GM20431 (cell line): ENCODE measurements around the gene ATP6V0B.

Experiments
- in situ Hi-C: fragments of 300-500 bp; cut with MseI, MboI; formaldehyde crosslinking; loops from one replicate; pipeline ENCODE4 v1.15.0; 2020; ENCODE audit warnings: low sequenced_read_pairs; ENCODE audit not compliant: unreplicated experiment

ATP6V0B gene

GRCh38 chr1:43965316-43965715 is 9.4 kb upstream of the ATP6V0B start:
- in situ Hi-C loops: no loop called here

- in situ Hi-C loops: no loop called here
These were observed 6.3 kb upstream of the ATP6V0B start for GRCh38 chr1:43968348-43968948.

DNA sequence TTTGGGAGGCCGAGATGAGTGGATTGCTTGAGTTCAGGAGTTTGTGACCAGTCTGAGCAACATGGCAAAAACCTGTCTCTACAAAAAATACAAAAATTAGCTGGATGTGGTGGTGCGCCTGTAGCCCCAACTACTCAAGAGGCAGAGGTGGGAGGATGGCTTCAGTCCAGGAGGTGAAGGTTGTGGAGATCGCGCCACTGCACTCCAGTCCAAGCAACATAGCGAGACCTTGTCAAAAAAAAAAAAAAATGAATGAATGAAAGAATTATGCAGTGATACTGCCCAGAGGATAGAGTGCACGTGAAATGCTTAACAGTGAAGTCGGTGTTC is 5.4 kb upstream of the ATP6V0B start:
- in situ Hi-C loops: no loop called here

GRCh38 chr1:43969746-43970466 is 4.9 kb upstream of the ATP6V0B start, which contains the start of gene DPH2:
DPH2 (plus strand) TSS chr1:43970010; CDS start chr1:43970176, 166 bp downstream.
- in situ Hi-C loops: no loop called here

DNA sequence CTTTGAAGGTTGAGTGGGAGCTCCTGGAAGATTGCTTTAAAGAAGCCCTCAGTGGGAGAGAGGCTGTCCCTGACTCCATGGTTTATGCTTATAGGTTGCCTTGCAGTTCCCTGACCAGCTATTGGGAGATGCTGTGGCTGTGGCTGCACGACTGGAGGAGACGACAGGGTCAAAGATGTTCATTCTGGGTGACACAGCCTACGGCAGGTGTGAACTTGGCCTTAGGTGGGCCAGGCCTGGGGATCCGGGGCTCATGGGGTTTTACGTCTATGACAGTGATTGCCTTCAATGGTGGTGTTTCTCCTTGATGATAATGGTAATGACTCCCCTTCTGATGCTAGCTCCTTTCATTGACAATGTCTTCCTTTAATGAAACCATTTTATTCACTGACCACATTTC is 4.3 kb upstream of the ATP6V0B start:
- in situ Hi-C loops: no loop called here

DNA sequence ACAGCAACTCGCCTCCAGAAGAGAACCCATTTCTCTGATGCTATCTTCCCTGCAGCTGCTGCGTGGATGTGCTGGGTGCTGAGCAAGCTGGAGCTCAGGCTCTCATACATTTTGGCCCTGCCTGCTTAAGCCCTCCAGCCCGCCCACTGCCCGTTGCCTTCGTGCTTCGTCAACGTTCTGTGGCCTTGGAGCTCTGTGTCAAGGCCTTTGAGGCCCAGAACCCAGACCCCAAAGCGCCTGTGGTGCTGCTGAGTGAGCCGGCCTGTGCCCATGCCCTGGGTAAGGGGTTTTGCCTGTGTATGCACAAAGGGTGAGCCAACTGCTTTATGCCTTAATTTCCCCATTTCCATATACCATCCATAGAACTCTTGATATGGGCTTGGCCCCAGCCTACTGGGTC is 3.8 kb upstream of the ATP6V0B start:
- in situ Hi-C loops: no loop called here

DNA sequence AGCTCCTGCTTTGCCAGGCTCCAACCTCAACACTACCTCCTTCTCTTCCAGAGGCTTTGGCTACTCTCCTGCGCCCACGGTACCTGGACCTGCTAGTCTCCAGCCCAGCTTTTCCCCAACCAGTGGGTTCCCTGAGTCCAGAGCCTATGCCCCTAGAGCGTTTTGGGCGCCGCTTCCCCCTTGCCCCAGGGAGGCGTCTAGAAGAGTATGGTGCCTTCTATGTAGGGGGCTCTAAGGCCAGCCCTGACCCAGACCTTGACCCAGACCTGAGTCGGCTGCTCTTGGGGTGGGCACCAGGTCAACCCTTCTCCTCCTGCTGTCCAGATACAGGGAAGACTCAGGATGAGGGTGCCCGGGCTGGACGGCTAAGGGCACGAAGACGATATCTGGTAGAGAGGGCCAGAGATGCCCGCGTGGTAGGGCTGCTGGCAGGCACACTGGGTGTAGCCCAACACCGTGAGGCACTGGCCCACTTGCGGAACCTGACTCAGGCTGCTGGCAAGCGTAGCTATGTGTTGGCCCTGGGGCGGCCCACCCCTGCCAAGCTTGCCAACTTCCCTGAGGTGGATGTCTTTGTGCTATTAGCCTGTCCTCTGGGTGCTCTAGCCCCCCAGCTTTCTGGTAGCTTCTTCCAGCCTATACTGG is 3.3 kb upstream of the ATP6V0B start:
- in situ Hi-C loops: no loop called here

- in situ Hi-C loops: no loop called here
These were observed 748 bp upstream of the ATP6V0B start for GRCh38 chr1:43973981-43974442.

GRCh38 chr1:43975249-43975961 is 645 bp downstream of the ATP6V0B start:
- in situ Hi-C loops: no loop called here

DNA sequence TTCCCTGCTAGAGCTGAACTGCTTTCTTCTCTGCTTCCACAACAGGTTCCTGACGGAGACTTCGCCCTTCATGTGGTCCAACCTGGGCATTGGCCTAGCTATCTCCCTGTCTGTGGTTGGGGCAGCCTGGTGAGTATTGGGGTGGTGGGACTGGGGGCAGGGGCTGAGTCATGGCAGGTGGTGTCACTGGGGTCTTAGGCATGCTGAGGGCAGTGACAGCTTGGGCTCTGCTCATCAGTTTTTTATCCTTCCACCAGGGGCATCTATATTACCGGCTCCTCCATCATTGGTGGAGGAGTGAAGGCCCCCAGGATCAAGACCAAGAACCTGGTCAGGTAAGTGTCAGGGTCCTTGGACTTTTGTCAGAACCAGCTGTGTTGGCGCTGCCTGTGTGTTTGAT is 1.3 kb downstream of the ATP6V0B start:
- in situ Hi-C loops: no loop called here

GRCh38 chr1:43976890-43977289 is 2.1 kb downstream of the ATP6V0B start:
- in situ Hi-C loops: no loop called here

DNA sequence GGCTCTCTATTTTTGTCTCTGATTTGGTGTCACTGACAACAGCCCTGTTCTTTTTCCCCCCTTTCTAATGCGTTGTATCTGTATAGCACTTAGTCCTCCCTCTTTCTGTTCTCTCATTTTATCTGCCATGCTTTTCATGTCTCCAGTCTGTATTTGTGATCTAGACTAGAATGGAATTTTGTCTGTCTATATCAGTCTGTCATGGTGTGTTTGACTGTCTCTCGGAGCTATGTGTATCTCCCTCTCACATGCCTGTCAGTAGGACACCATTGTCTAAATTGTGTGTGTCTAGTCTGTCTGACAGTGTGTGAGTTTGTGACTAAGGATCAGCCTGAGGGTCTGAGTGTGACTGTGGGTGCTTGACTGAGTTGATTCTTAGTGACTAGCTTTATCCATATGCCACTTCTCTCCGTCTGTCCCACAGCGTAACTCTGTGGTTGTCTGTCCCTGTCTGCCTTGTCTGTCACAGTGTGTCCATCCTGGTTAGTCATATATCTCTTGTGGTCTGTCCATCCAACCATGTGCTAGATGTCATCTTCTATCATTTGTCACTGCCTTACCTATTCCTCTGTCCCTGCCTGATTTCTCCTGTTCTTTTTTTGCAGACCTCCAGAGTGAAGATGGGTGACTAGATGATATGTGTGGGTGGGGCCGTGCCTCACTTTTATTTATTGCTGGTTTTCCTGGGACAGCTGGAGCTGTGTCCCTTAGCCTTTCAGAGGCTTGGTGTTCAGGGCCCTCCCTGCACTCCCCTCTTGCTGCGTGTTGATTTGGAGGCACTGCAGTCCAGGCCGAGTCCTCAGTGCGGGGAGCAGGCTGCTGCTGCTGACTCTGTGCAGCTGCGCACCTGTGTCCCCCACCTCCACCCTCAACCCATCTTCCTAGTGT is 2.9 kb downstream of the ATP6V0B start:
- in situ Hi-C loops: no loop called here

DNA sequence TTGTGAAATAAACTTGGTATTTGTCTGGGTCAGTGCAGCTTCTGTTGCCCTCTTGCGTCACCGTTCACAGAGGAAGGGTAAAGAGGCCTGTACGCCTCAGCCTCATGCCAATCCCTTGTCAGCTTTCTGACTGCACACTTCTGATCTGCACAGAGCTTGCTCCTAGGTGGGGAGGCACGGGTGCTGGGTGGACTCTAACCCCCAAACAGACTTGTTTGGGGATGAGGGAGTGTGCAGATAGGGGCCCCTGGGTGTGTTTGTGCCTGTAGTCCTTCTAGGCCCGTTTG is 3.4 kb downstream of the ATP6V0B start:
- in situ Hi-C loops: no loop called here

GRCh38 chr1:43978551-43979260 is 3.9 kb downstream of the ATP6V0B start, which contains the start of gene B4GALT2:
B4GALT2 (plus strand) TSS chr1:43979210; CDS start chr1:43981161, 1,951 bp downstream.
- in situ Hi-C loops: no loop called here

- in situ Hi-C loops: no loop called here
These were observed 4.4 kb downstream of the ATP6V0B start for GRCh38 chr1:43979261-43979527.

- in situ Hi-C loops: no loop called here
These were observed 4.9 kb downstream of the ATP6V0B start for GRCh38 chr1:43979528-43980254.

DNA sequence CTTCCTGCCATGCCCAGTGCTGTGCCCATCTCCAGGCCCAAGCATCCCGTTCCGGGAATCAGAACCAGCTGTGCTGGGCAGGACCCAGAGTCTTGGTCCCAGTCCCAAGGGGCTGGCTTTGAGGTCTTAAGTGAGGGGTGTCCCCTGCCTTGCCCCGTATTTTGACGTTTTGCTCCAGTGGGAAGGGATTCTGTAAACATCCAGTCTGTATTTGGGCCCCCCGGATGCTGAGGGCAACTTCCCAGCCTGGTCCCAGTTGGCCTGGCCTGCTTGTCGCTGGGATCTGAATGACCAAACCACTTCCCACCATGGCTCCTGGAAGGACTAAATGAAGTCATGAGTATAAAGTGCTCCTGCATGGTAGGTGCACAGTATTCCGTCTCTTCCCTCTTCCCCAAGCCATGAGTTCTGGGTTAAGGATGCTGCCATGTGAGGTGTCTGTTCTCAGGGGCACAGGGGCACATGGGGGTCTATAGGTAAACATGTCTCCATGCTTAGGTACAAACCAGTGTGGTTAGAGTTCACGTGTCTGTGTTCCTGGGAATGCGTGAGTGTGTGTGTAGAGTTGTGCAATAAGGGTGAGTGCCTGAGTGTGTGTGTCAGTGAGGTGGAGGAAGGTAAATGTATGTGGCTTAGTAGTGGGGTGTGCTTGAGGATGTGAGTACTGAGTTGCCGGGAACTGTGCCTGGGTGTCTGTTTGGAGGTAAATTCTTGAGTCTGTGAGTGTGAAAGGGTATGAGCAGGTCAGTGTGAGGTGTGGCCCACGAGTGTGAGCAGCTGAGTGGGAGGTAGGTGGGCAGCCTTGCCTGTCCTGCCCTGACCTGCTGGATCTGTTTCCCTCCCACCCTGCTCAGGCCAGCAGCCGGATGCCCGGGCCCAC is 5.7 kb downstream of the ATP6V0B start:
- in situ Hi-C loops: no loop called here

DNA sequence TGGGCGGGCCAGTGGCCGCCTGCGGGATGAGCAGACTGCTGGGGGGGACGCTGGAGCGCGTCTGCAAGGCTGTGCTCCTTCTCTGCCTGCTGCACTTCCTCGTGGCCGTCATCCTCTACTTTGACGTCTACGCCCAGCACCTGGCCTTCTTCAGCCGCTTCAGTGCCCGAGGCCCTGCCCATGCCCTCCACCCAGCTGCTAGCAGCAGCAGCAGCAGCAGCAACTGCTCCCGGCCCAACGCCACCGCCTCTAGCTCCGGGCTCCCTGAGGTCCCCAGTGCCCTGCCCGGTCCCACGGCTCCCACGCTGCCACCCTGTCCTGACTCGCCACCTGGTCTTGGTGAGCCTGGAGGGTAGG is 6.4 kb downstream of the ATP6V0B start:
- in situ Hi-C loops: no loop called here
